Skin of body (tissue), 2 donors: ENCODE measurements around the gene SNTA1. TPM values are rescaled to one million over a fixed set of nuclear protein-coding genes. Genes with fewer than 3 reads are reported as not detected.
"Not testable (repeated sequence)": the region's sequence is repeated elsewhere in the genome, so short reads cannot be mapped to it uniquely, and the experiment has no call there.

Source experiments
- DNase-seq: peaks from one replicate; lab custom pipeline; 2025; lab: John Stamatoyannopoulos, UW
- total RNA-seq: library from RNA; depleted of rRNA; stranded (reverse); fragments of >200 nt; gene quantifications from one replicate; pipeline ENCODE4 v1.2.3, GENCODE V29; 2014

Gene SNTA1
- total RNA-seq, 1 donor from 2014 or later, result 8.7 TPM

- no peak for DNase-seq
Observed at GRCh38 chr20:33431797-33432381, 11.7 kb downstream of the SNTA1 start.

GRCh38 chr20:33423875-33424274 is 19.7 kb downstream of the SNTA1 start:
- DNase-seq, result not testable (repeated sequence)

GRCh38 chr20:33423141-33423834 is 20.3 kb downstream of the SNTA1 start:
- no peak for DNase-seq

- DNase-seq, result no peak
Observed at GRCh38 chr20:33419140-33419974, 24.2 kb downstream of the SNTA1 start.

- DNase-seq, result no peak
Observed at GRCh38 chr20:33418033-33418432, 25.5 kb downstream of the SNTA1 start.

- DNase-seq, result no peak
Observed at GRCh38 chr20:33415948-33416347, 27.6 kb downstream of the SNTA1 start.

GRCh38 chr20:33412484-33412838 is 31.1 kb downstream of the SNTA1 start:
- DNase-seq, result no peak

- no peak for DNase-seq
Observed at GRCh38 chr20:33411711-33412483, 31.7 kb downstream of the SNTA1 start.

GRCh38 chr20:33411242-33411641 is 32.3 kb downstream of the SNTA1 start:
- no peak for DNase-seq

- DNase-seq, result no peak
Observed at GRCh38 chr20:33410081-33410742, 33.4 kb downstream of the SNTA1 start.

- no peak for DNase-seq
Observed at GRCh38 chr20:33408716-33409654, 34.6 kb downstream of the SNTA1 start.

GRCh38 chr20:33408313-33408712 is 35.2 kb downstream of the SNTA1 start:
- DNase-seq, result no peak

GRCh38 chr20:33407796-33408195 is 35.8 kb downstream of the SNTA1 start:
- DNase-seq, result no peak

GRCh38 chr20:33407251-33407650 is 36.3 kb downstream of the SNTA1 start:
- DNase-seq, result no peak

GRCh38 chr20:33404281-33404680 is 39.3 kb downstream of the SNTA1 start:
- DNase-seq, result no peak

- no peak for DNase-seq
Observed at GRCh38 chr20:33401921-33402369, 41.6 kb downstream of the SNTA1 start.

GRCh38 chr20:33401184-33401920 is 42.2 kb downstream of the SNTA1 start, which contains the start of gene CDK5RAP1:
Gene CDK5RAP1, minus strand, starts transcription at chr20:33401519. Its CDS starts 4,455 bp downstream, at chr20:33397064.
- DNase-seq, result peak; percentile 78

- DNase-seq, result no peak
Observed at GRCh38 chr20:33400812-33401183, 42.8 kb downstream of the SNTA1 start.

GRCh38 chr20:33399924-33400323 is 43.6 kb downstream of the SNTA1 start:
- no peak for DNase-seq
